Measurements from ENCODE around the gene FXYD3. TPM values are rescaled to one million over a fixed set of nuclear protein-coding genes. Genes with fewer than 3 reads are reported as not detected.
A peak's percentile ranks its signal among the peaks of the same experiment; 100 is the strongest.

The FXYD3 gene
- total and polyA plus RNA-seq, 2 experiments from 2014 or later = 225 to 542 TPM

DNA sequence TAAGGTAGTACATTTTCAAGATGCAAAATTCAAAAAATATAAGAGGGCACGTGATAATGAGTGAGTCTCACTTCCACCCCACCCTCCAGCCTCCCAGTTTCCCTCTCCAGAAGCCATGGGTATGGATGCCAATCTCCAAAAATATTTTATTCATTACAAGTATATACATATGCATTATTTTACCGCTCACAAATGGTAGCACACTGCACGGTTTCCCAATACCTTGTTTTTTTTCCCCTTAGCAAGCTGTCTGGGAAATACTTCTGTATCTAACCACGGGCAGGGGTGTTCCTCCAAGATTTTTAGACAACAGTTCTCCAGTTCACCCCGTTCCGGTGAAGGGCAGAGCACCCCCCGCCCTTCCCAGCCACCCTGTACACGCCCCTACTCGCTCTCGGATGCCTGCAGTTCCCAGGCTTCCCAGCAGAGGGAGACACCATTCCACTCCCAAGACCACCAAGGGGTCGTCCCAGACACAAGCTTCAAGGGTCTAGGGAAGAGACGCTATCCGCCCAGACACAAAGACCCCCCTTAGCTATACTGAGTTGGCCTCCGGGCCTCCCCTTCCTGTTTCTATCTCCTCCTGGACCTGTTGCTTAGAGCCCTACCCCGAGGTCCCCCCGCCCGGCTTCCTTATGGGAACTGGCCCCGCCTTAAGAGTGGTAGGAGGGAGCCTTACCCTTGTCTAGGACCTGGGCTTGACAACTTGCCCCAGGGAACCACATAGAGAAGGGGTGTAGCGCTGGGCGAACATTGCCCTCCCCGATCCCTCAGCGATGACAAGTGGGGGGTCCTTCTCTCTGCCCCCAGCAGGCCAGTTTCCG, 1.1 kb upstream of the FXYD3 start:
- no peaks in the 10 kb centered on the region for H3K9me3 ChIP-seq (ENCODE audit: low read depth)
- H4K20me1 ChIP-seq (ENCODE audit: insufficient read depth, poor library complexity, severe bottlenecking) = no peaks in the 10 kb centered on the region
- no peaks in the 10 kb centered on the region for H3K9me2 ChIP-seq (replicated peaks; ENCODE audit: insufficient read depth)
- TF ChIP-seq, protein P1, sequence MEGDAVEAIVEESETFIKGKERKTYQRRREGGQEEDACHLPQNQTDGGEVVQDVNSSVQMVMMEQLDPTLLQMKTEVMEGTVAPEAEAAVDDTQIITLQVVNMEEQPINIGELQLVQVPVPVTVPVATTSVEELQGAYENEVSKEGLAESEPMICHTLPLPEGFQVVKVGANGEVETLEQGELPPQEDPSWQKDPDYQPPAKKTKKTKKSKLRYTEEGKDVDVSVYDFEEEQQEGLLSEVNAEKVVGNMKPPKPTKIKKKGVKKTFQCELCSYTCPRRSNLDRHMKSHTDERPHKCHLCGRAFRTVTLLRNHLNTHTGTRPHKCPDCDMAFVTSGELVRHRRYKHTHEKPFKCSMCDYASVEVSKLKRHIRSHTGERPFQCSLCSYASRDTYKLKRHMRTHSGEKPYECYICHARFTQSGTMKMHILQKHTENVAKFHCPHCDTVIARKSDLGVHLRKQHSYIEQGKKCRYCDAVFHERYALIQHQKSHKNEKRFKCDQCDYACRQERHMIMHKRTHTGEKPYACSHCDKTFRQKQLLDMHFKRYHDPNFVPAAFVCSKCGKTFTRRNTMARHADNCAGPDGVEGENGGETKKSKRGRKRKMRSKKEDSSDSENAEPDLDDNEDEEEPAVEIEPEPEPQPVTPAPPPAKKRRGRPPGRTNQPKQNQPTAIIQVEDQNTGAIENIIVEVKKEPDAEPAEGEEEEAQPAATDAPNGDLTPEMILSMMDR (IDR thresholded peaks at IDR 0.05; ENCODE audit: poor library complexity) = peak; percentile 96
- no peak for TF ChIP-seq EZH2 (IDR thresholded peaks at IDR 0.05; ENCODE audit: borderline replicate concordance)
- no peak for TF ChIP-seq EZH2phosphoT487 (IDR thresholded peaks at IDR 0.05; ENCODE audit: low read depth, severe bottlenecking, unreplicated experiment)
- H2AFZ ChIP-seq = peak overlapping the region; percentile 34
- H3K4me1 ChIP-seq (ENCODE audit: insufficient read depth) = peaks cover 5% of the 10 kb centered on the region
- WGBS (ENCODE audit: low lambda C conversion rate, missing lambda C conversion rate) = 23% methylated on average over 23 of the region's 23 CpGs
- peaks cover 17% of the 10 kb centered on the region for H3K79me2 ChIP-seq
- H3K27ac ChIP-seq = peak overlapping the region; percentile 94
- DNase-seq (ENCODE audit: low spot score) = peak; percentile 81
- no peaks in the 10 kb centered on the region for H3K36me3 ChIP-seq (replicated peaks; ENCODE audit: insufficient read depth, low read depth)
- H3K27me3 ChIP-seq = no peaks in the 10 kb centered on the region
- no peak overlapping the region for H3K4me3 ChIP-seq
- H3K4me2 ChIP-seq = peak overlapping the region; percentile 75

DNA sequence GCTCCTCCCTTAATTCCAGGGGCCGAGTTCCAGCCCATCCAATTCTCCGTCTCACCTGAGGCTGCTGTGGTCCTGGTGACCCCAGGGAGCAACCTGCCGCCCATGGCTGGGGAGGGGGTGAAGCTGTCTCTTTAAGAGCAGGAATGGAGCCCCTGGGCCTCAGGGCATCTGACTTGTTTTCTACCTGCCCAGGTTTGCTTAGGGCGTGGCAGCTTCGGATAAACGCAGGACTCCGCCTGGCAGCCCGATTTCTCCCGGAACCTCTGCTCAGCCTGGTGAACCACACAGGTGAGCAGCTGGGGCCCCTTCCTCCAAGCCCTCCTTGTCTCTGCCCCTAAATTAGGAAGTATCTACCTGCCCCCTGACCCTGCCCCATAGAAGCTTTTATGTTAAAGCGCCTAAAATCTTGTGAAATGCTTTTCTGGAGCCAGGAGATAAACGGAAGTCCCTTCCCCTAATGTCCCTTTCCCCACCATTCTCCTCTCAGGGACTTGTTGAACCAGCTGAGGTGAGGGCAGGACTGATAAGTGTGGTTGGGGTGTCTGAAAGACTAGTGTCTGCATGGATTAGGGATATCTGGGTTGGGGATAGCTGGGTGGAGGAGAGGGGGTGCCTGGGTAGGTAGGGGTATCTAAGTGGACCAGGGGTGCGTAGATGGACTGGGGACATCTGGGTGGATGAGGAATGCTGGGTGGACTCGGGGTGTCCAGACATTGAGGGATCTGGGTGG, 614 bp downstream of the FXYD3 start:
- H2AFZ ChIP-seq = no peak overlapping the region
- peak overlapping the region; percentile 62 for H3K4me3 ChIP-seq
- WGBS (ENCODE audit: low lambda C conversion rate, missing lambda C conversion rate) = 56% methylated on average over 13 of the region's 13 CpGs
- H3K4me1 ChIP-seq (ENCODE audit: insufficient read depth) = peaks cover 8% of the 10 kb centered on the region
- no peaks in the 10 kb centered on the region for H4K20me1 ChIP-seq (ENCODE audit: insufficient read depth, poor library complexity, severe bottlenecking)
- no peaks in the 10 kb centered on the region for H3K36me3 ChIP-seq (replicated peaks; ENCODE audit: insufficient read depth, low read depth)
- H3K27ac ChIP-seq = peak overlapping the region; percentile 94
- no peaks in the 10 kb centered on the region for H3K9me2 ChIP-seq (replicated peaks; ENCODE audit: insufficient read depth)
- H3K9me3 ChIP-seq (ENCODE audit: low read depth) = no peaks in the 10 kb centered on the region
- TF ChIP-seq EZH2phosphoT487 (IDR thresholded peaks at IDR 0.05; ENCODE audit: low read depth, severe bottlenecking, unreplicated experiment) = no peak
- TF ChIP-seq, protein P1 (IDR thresholded peaks at IDR 0.05; ENCODE audit: poor library complexity) = no peak
- TF ChIP-seq EZH2 (IDR thresholded peaks at IDR 0.05; ENCODE audit: borderline replicate concordance) = no peak
- H3K27me3 ChIP-seq = no peaks in the 10 kb centered on the region
- peak overlapping the region; percentile 75 for H3K4me2 ChIP-seq
- H3K79me2 ChIP-seq = peaks cover 17% of the 10 kb centered on the region
- peak; percentile 70 for DNase-seq (ENCODE audit: low spot score)

DNA sequence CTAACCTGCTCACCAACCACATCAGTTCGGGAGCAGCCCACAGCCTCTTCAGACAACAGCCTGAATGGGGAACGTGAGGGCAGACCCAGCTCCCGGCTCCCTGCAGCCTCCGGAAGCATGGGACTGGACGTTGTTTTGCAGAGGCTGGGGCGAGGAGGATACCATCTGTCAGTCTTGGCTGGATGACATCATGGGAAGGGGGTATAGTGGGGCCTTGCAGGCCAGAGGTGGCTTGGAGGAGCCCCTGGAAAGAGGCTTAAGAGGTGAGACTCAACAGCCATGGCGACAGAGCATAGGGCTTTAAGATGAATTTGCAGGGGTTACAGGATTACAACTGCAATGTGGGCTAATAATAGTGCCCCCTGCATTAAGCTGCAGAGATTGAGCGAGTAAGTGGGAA, 1.5 kb downstream of the FXYD3 start:
- Histone ChIP-seq H3K4me3 (peak overlapping the region; percentile 62), H3K79me2 (peaks cover 17% of the 10 kb centered on the region), H3K27me3 (no peaks in the 10 kb centered on the region), H3K4me1 (ENCODE audit: insufficient read depth) (peaks cover 8% of the 10 kb centered on the region), H3K9me2 (replicated peaks; ENCODE audit: insufficient read depth) (no peaks in the 10 kb centered on the region), H3K9me3 (ENCODE audit: low read depth) (no peaks in the 10 kb centered on the region), H3K4me2 (peak overlapping the region; percentile 75), H3K36me3 (replicated peaks; ENCODE audit: insufficient read depth, low read depth) (no peaks in the 10 kb centered on the region), H3K27ac (peak overlapping the region; percentile 94), H4K20me1 (ENCODE audit: insufficient read depth, poor library complexity, severe bottlenecking) (no peaks in the 10 kb centered on the region), H2AFZ (no peak overlapping the region)
- WGBS (ENCODE audit: low lambda C conversion rate, missing lambda C conversion rate) = 71% methylated on average over 8 of the region's 8 CpGs
- TF ChIP-seq EZH2phosphoT487 (IDR thresholded peaks at IDR 0.05; ENCODE audit: low read depth, severe bottlenecking, unreplicated experiment) (no peak), EZH2 (IDR thresholded peaks at IDR 0.05; ENCODE audit: borderline replicate concordance) (no peak)
- TF ChIP-seq, protein P1 (IDR thresholded peaks at IDR 0.05; ENCODE audit: poor library complexity) = no peak
- DNase-seq (ENCODE audit: low spot score) = no peak
